H9 (cell line): Measurements from ENCODE around the gene TACR2. TPM values are rescaled to one million over a fixed set of nuclear protein-coding genes. Genes with fewer than 3 reads are reported as not detected.

Experiments used
- DNase-seq: peaks from one replicate; pipeline ENCODE4 v3.0.0-alpha.2; 2017
- H2AFZ ChIP-seq: one replicate; pipeline ENCODE4 v1.6.1; 2013; ENCODE audit warnings: mild to moderate bottlenecking, low read length, control low read depth, moderate library complexity
- H2AK5ac ChIP-seq: 2 replicates; pipeline ENCODE4 v1.6.1; 2013; ENCODE audit warnings: low read length, control low read depth, mixed read lengths; ENCODE audit not compliant: insufficient read length
- H2BK120ac ChIP-seq: one replicate; pipeline ENCODE4 v1.6.1; 2013; ENCODE audit warnings: low read depth, mild to moderate bottlenecking, low read length, control low read depth, inconsistent platforms; ENCODE audit not compliant: poor library complexity, severe bottlenecking
- H2BK12ac ChIP-seq: 2 replicates; pipeline ENCODE4 v1.6.1; 2013; ENCODE audit warnings: low read length, control low read depth, mixed read lengths, low read depth; ENCODE audit not compliant: insufficient read length
- H2BK15ac ChIP-seq: 2 replicates; pipeline ENCODE4 v1.6.1; 2013; ENCODE audit warnings: low read depth, low read length, control low read depth
- H2BK20ac ChIP-seq: one replicate; pipeline ENCODE4 v1.6.1; 2013; ENCODE audit warnings: low read depth, mild to moderate bottlenecking, low read length, control low read depth, inconsistent platforms; ENCODE audit not compliant: poor library complexity, severe bottlenecking
- H2BK5ac ChIP-seq: 2 replicates; pipeline ENCODE4 v1.6.1; 2013; ENCODE audit warnings: low read length, control low read depth, mixed read lengths; ENCODE audit not compliant: insufficient read length
- H3K14ac ChIP-seq: 2 replicates; pipeline ENCODE4 v1.6.1; 2013; ENCODE audit warnings: low read length, control low read depth; ENCODE audit not compliant: insufficient read depth
- H3K18ac ChIP-seq: 2 replicates; pipeline ENCODE4 v1.6.1; 2013; ENCODE audit warnings: low read depth, mild to moderate bottlenecking, mixed read lengths, low read length, control low read depth; ENCODE audit not compliant: insufficient read length
- H3K23ac ChIP-seq: 2 replicates; pipeline ENCODE4 v1.6.1; 2013; ENCODE audit warnings: low read length, control low read depth, mixed read lengths, low read depth; ENCODE audit not compliant: insufficient read length
- H3K23me2 ChIP-seq: 2 replicates; pipeline ENCODE4 v1.6.1; 2013; ENCODE audit warnings: low read depth, mild to moderate bottlenecking, mixed read lengths, low read length, control low read depth; ENCODE audit not compliant: insufficient read length, poor library complexity, severe bottlenecking
- H3K27ac ChIP-seq: 2 replicates; pipeline ENCODE4 v1.5.1; 2013; ENCODE audit warnings: low read length, control low read depth, mixed read lengths, low read depth; ENCODE audit not compliant: insufficient read length
- H3K27me3 ChIP-seq: 2 replicates; pipeline ENCODE4 v1.6.1; 2013; ENCODE audit warnings: low read length, control low read depth, inconsistent platforms; ENCODE audit not compliant: insufficient read depth
- H3K4ac ChIP-seq: 2 replicates; pipeline ENCODE4 v1.6.1; 2013; ENCODE audit warnings: low read depth, mild to moderate bottlenecking, control low read depth, inconsistent platforms, low read length, moderate library complexity
- H3K4me1 ChIP-seq: 2 replicates; pipeline ENCODE4 v1.6.1; 2013; ENCODE audit warnings: low read length, control low read depth, inconsistent platforms; ENCODE audit not compliant: insufficient read depth
- H3K4me2 ChIP-seq: 2 replicates; pipeline ENCODE4 v1.6.1; 2013; ENCODE audit warnings: low read length, control low read depth, mixed read lengths; ENCODE audit not compliant: insufficient read length, insufficient read depth
- H3K56ac ChIP-seq: 2 replicates; pipeline ENCODE4 v1.6.1; 2013; ENCODE audit warnings: low read depth, mild to moderate bottlenecking, mixed read lengths, low read length, control low read depth; ENCODE audit not compliant: insufficient read length
- H3K79me1 ChIP-seq: 2 replicates; pipeline ENCODE4 v1.6.1; 2013; ENCODE audit warnings: low read depth, mild to moderate bottlenecking, moderate library complexity, low read length, control low read depth, inconsistent platforms; ENCODE audit not compliant: insufficient read depth, poor library complexity, severe bottlenecking
- H3K79me2 ChIP-seq: 2 replicates; pipeline ENCODE4 v1.6.1; 2013; ENCODE audit warnings: low read length, control low read depth, inconsistent platforms; ENCODE audit not compliant: insufficient read depth
- H3K9ac ChIP-seq: 2 replicates; pipeline ENCODE4 v1.6.1; 2013; ENCODE audit warnings: low read length, control low read depth, mixed read lengths; ENCODE audit not compliant: insufficient read length; ENCODE audit errors: extremely low read depth
- H3K9me3 ChIP-seq: one replicate; pipeline ENCODE4 v1.6.1; 2013; ENCODE audit warnings: low read depth, low read length, inconsistent platforms; ENCODE audit not compliant: control insufficient read depth
- H3T11ph ChIP-seq: one replicate; pipeline ENCODE4 v1.6.1; 2013; ENCODE audit warnings: mild to moderate bottlenecking, low read length, control low read depth, inconsistent platforms
- H4K20me1 ChIP-seq: one replicate; pipeline ENCODE4 v1.6.1; 2013; ENCODE audit not compliant: control insufficient read depth, insufficient read length, insufficient read depth
- H4K5ac ChIP-seq: 2 replicates; pipeline ENCODE4 v1.6.1; 2013; ENCODE audit warnings: low read depth, mild to moderate bottlenecking, mixed read lengths, low read length, control low read depth; ENCODE audit not compliant: insufficient read length
- H4K8ac ChIP-seq: replicated peaks from 2 replicates; pipeline ENCODE4 v1.6.1; 2013; ENCODE audit warnings: low read length, control low read depth, mixed read lengths, low read depth; ENCODE audit not compliant: insufficient read length
- H4K91ac ChIP-seq: 2 replicates; pipeline ENCODE4 v1.6.1; 2013; ENCODE audit warnings: low read depth, mild to moderate bottlenecking, moderate library complexity, mixed read lengths, low read length, control low read depth; ENCODE audit not compliant: insufficient read length
- H3K27ac Mint-ChIP-seq, 3 experiments: 2 replicates in 2 of 3; 3 replicates in 1 of 3; pipeline ENCODE4 v1.8.0; 2020 to 2021; ENCODE audit warnings: mixed read lengths in 3 of 3, mild to moderate bottlenecking in 1 of 3, moderate library complexity in 1 of 3
- H3K27me3 Mint-ChIP-seq: 2 replicates; pipeline ENCODE4 v1.8.0; 2021; ENCODE audit warnings: low read depth, mild to moderate bottlenecking, moderate library complexity, mixed read lengths
- H3K36me3 Mint-ChIP-seq, 3 experiments: 2 replicates in 2 of 3; 3 replicates in 1 of 3; pipeline ENCODE4 v1.8.0; 2020 to 2021; ENCODE audit warnings: low read depth in 3 of 3, mixed read lengths in 3 of 3; ENCODE audit not compliant: insufficient read depth in 1 of 3
- H3K4me1 Mint-ChIP-seq, 2 experiments: 2 replicates each; pipeline ENCODE4 v1.8.0; 2020; ENCODE audit warnings: mixed read lengths in 2 of 2
- H3K4me3 Mint-ChIP-seq, 2 experiments: 2 replicates in 1 of 2; 3 replicates in 1 of 2; pipeline ENCODE4 v1.8.0; 2020 to 2021; ENCODE audit warnings: mild to moderate bottlenecking in 2 of 2, mixed read lengths in 2 of 2, moderate library complexity in 1 of 2
- H3K9me3 Mint-ChIP-seq, 2 experiments: 2 replicates in 1 of 2; 3 replicates in 1 of 2; pipeline ENCODE4 v1.8.0; 2020; ENCODE audit warnings: mild to moderate bottlenecking in 2 of 2, mixed read lengths in 2 of 2, moderate library complexity in 1 of 2
- CTCF ChIP-seq: fragments of 200-600 bp; sonication (generic); conservative IDR thresholded peaks from 3 replicates; pipeline ENCODE4 v1.8.0; 2021; ENCODE audit warnings: antibody characterized with exemption, mild to moderate bottlenecking
- WGBS: extraction: QIAGEN DNeasy Blood & Tissue Kit; methylation state at CpG from one replicate; pipeline ENCODE4 v1.1.7; 2013; ENCODE audit warnings: missing lambda C conversion rate, low lambda C conversion rate, mixed read lengths; ENCODE audit not compliant: insufficient read length; ENCODE audit errors: extremely low coverage; 5-methylcytosine and 5-hydroxymethylcytosine counted together
- total RNA-seq: library from RNA; stranded (reverse); gene quantifications from 2 replicates; pipeline ENCODE4 v1.2.1, GENCODE V29; 2021

TACR2 gene
- total RNA-seq, 1 experiment from 2014 or later = not detected

- Mint-ChIP-seq H3K27me3 (no peaks in the 10 kb centered on the region), H3K27ac (peak overlapping the region; percentile 90 to 93 (median 93); a peak in 6 of 7 replicates), H3K4me3 (no peak overlapping the region; a peak in 1 of 5 replicates), H3K36me3 (peaks cover 54 to 66% (median 55%) of the 10 kb centered on the region in 3 experiments), H3K9me3 (no peaks in the 10 kb centered on the region), H3K4me1 (peaks cover 33 to 37% of the 10 kb centered on the region in 2 experiments)
- Histone ChIP-seq H3K4me2 (no peak overlapping the region), H3K18ac (peak overlapping the region; percentile 0), H4K8ac (no peak overlapping the region), H3K4me1 (peaks cover 16% of the 10 kb centered on the region; the same call in 1 of the 2 replicates), H4K5ac (no peak overlapping the region), H3K14ac (no peak overlapping the region), H3K79me2 (no peaks in the 10 kb centered on the region), H3K27me3 (no peaks in the 10 kb centered on the region), H2BK15ac (no peak overlapping the region), H3K23me2 (no peaks in the 10 kb centered on the region), H2AK5ac (no peak overlapping the region), H3K79me1 (no peaks in the 10 kb centered on the region), H3K56ac (no peak overlapping the region), H3K9ac (no peak overlapping the region), H2BK12ac (no peak overlapping the region), H3K23ac (no peak overlapping the region), H3K4ac (no peak overlapping the region), H2AFZ (no peak overlapping the region), H2BK20ac (no peak overlapping the region), H3K27ac (peak overlapping the region; percentile 18), H3K9me3 (no peaks in the 10 kb centered on the region), H2BK5ac (no peak overlapping the region), H2BK120ac (no peak overlapping the region), H3T11ph (no peak overlapping the region), H4K91ac (no peak overlapping the region), H4K20me1 (no peaks in the 10 kb centered on the region)
- DNase-seq = peak; percentile 88
- no CpG with 5 or more reads among the region's 8 CpGs for WGBS
- no peak for TF ChIP-seq CTCF
Observed at GRCh38 chr10:69389827-69390490, 26.8 kb downstream of the TACR2 start.
